ENCODE measurements around the gene CDC42EP2.
A peak's percentile ranks its signal among the peaks of the same experiment; 100 is the strongest.

Gene CDC42EP2

GRCh38 chr11:65298655-65299179, 15.9 kb upstream of the CDC42EP2 start:
- DNase-seq: peak; percentile 45

- no peak for DNase-seq
Measured at GRCh38 chr11:65300621-65301275, 13.9 kb upstream of the CDC42EP2 start.

GRCh38 chr11:65301491-65302329, 13.0 kb upstream of the CDC42EP2 start:
- DNase-seq: peak; percentile 36

GRCh38 chr11:65303555-65303954, 11.1 kb upstream of the CDC42EP2 start:
- DNase-seq: no peak

- no peak for DNase-seq
Measured at GRCh38 chr11:65304110-65304509, 10.6 kb upstream of the CDC42EP2 start.

GRCh38 chr11:65304613-65305012, 10.1 kb upstream of the CDC42EP2 start:
- DNase-seq: no peak

- peak; percentile 56 for DNase-seq
Measured at GRCh38 chr11:65305501-65306268, 9.0 kb upstream of the CDC42EP2 start.

GRCh38 chr11:65307298-65308229, 7.1 kb upstream of the CDC42EP2 start:
- DNase-seq: no peak

- no peak for DNase-seq
Measured at GRCh38 chr11:65308281-65308891, 6.3 kb upstream of the CDC42EP2 start.

GRCh38 chr11:65309006-65309405, 5.7 kb upstream of the CDC42EP2 start:
- DNase-seq: no peak

- DNase-seq: peak; percentile 43
Measured at GRCh38 chr11:65310215-65310614, 4.5 kb upstream of the CDC42EP2 start.

- peak; percentile 39 for DNase-seq
Measured at GRCh38 chr11:65310736-65311135, 3.9 kb upstream of the CDC42EP2 start.

GRCh38 chr11:65311170-65311678, 3.4 kb upstream of the CDC42EP2 start:
- DNase-seq: peak; percentile 8

- DNase-seq: peak; percentile 66
Measured at GRCh38 chr11:65315204-65315865, 669 bp downstream of the CDC42EP2 start.

GRCh38 chr11:65315866-65316226, 1.2 kb downstream of the CDC42EP2 start:
- DNase-seq: no peak

- DNase-seq: peak; percentile 95
Measured at GRCh38 chr11:65316227-65317024, 1.8 kb downstream of the CDC42EP2 start.

- peak; percentile 77 for DNase-seq
Measured at GRCh38 chr11:65317025-65317786, 2.5 kb downstream of the CDC42EP2 start.

- no peak for DNase-seq
Measured at GRCh38 chr11:65320386-65321075, 5.9 kb downstream of the CDC42EP2 start.

- DNase-seq: no peak
Measured at GRCh38 chr11:65321076-65321475, 6.4 kb downstream of the CDC42EP2 start.
